Neural progenitor cell (in vitro differentiated cells): ENCODE measurements around the gene HEPACAM2. TPM values are rescaled to one million over a fixed set of nuclear protein-coding genes. Genes with fewer than 3 reads are reported as not detected.

Experiments
- DNase-seq: peaks from one replicate; pipeline ENCODE4 v3.0.0-alpha.2; 2016; ENCODE audit warnings: low spot score
- H2AFZ ChIP-seq: fragments of 200-600 bp; sonication (generic); replicated peaks from 2 replicates; pipeline ENCODE4 v1.6.1; 2016; ENCODE audit warnings: antibody characterized with exemption
- H3F3A ChIP-seq: fragments of 200-600 bp; sonication (generic); 2 replicates; pipeline ENCODE4 v1.6.1; 2016; ENCODE audit warnings: antibody characterized with exemption, low read depth
- H3K27ac ChIP-seq: fragments of 200-600 bp; sonication (generic); 2 replicates; pipeline ENCODE4 v1.5.1; 2016; ENCODE audit warnings: mild to moderate bottlenecking
- H3K27me3 ChIP-seq: fragments of 200-600 bp; sonication (generic); 2 replicates; pipeline ENCODE4 v1.6.1; 2016; ENCODE audit warnings: mild to moderate bottlenecking, moderate library complexity
- H3K36me3 ChIP-seq: fragments of 200-600 bp; sonication (generic); 2 replicates; pipeline ENCODE4 v1.5.1; 2016
- H3K4me1 ChIP-seq: fragments of 200-600 bp; sonication (generic); 2 replicates; pipeline ENCODE4 v1.6.1; 2016; ENCODE audit warnings: mixed run types
- H3K4me2 ChIP-seq: fragments of 200-600 bp; sonication (generic); 2 replicates; pipeline ENCODE4 v1.6.1; 2016
- H3K4me3 ChIP-seq: fragments of 200-600 bp; sonication (generic); 2 replicates; pipeline ENCODE4 v1.5.1; 2016
- H3K79me2 ChIP-seq: fragments of 200-600 bp; sonication (generic); 2 replicates; pipeline ENCODE4 v1.6.1; 2016; ENCODE audit warnings: low read depth
- H3K9ac ChIP-seq: fragments of 200-600 bp; sonication (generic); 2 replicates; pipeline ENCODE4 v1.6.1; 2016
- H3K9me3 ChIP-seq: fragments of 200-600 bp; sonication (generic); 2 replicates; pipeline ENCODE4 v1.5.1; 2016; ENCODE audit warnings: low read depth
- H4K20me1 ChIP-seq: fragments of 200-600 bp; sonication (generic); 2 replicates; pipeline ENCODE4 v1.6.1; 2016; ENCODE audit warnings: low read depth
- H3K27ac Mint-ChIP-seq: 3 replicates; pipeline ENCODE4 v1.8.0; 2021; ENCODE audit warnings: mixed read lengths
- H3K27me3 Mint-ChIP-seq: 2 replicates; pipeline ENCODE4 v1.8.0; 2022; ENCODE audit warnings: low read depth, mild to moderate bottlenecking, inconsistent platforms, moderate library complexity, mixed read lengths; ENCODE audit not compliant: insufficient read depth
- H3K36me3 Mint-ChIP-seq: 3 replicates; pipeline ENCODE4 v1.8.0; 2021; ENCODE audit warnings: mixed read lengths
- H3K4me1 Mint-ChIP-seq: 3 replicates; pipeline ENCODE4 v1.8.0; 2021; ENCODE audit warnings: mixed read lengths
- H3K4me3 Mint-ChIP-seq: 3 replicates; pipeline ENCODE4 v1.8.0; 2021; ENCODE audit warnings: mild to moderate bottlenecking, moderate library complexity, mixed read lengths
- H3K9me3 Mint-ChIP-seq: 3 replicates; pipeline ENCODE4 v1.8.0; 2020; ENCODE audit warnings: mixed read lengths
- EZH2 ChIP-seq: fragments of 200-600 bp; sonication (generic); IDR thresholded peaks from 2 replicates; pipeline ENCODE4 v1.6.1; 2017; ENCODE audit warnings: antibody characterized with exemption, mild to moderate bottlenecking, moderate library complexity
- EZH2phosphoT487 ChIP-seq: fragments of 200-600 bp; sonication (generic); IDR thresholded peaks from 2 replicates; pipeline ENCODE4 v1.6.1; 2017; ENCODE audit warnings: antibody characterized with exemption
- total RNA-seq: library from RNA; depleted of rRNA; stranded (reverse); fragments of >200 nt; gene quantifications from 2 replicates; pipeline ENCODE4 v1.2.3, GENCODE V29; 2015; ENCODE audit warnings: low replicate concordance
- TF ChIP-seq, protein P1 (sequence below): fragments of 200-600 bp; sonication (generic); IDR thresholded peaks from 2 replicates; pipeline ENCODE4 v1.5.1; 2017; ENCODE audit warnings: antibody characterized with exemption, mild to moderate bottlenecking

The HEPACAM2 gene
- total RNA-seq, 1 donor from 2014 or later = not detected

DNA sequence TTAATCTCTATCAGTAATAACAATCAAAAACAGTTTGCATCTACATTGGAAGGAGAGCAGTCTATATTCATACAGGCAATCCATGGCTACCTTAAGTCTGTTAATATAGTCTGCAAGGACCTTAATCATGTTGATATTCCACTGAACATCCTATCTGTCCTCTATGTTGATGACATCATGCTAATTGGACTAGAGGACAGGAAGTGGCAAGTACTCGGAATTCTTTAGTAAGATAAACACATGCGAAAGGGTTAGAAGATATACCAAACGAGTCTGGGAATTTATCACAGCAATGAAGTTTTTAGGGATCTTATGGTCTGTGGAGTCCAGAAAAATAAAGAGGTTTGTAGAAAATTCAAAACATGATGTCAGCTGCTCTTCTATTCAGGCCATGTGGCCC lies 66.8 kb downstream of the HEPACAM2 start:
- no peaks in the 10 kb centered on the region for H3K4me1 Mint-ChIP-seq

DNA sequence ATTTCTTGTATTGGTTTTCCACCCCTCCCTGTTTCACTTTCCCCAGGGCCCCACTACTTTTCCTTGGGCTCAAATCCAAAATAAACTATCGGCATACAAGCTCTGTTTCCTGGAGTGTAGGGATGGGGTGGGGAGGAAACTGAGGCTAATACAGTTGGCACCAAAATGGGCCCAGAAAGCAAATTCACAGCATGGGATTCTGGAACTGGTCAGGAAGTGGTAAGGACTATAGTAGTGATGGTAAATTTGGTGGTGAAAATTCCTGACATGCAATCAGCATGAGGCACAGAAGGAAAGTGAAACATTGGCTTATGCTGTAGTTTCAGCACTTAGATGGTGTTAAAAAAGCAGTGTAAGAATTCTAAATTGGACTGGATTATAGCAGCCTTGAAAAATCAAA lies 69.4 kb downstream of the HEPACAM2 start:
- H2AFZ ChIP-seq = no peak overlapping the region
- no peak overlapping the region for H3K27ac ChIP-seq
- no peaks in the 10 kb centered on the region for H3K9me3 Mint-ChIP-seq
- no peak overlapping the region for H3K4me2 ChIP-seq
- no peaks in the 10 kb centered on the region for H3K36me3 Mint-ChIP-seq
- no peak overlapping the region for H3K27ac Mint-ChIP-seq
- no peaks in the 10 kb centered on the region for H3K79me2 ChIP-seq
- H4K20me1 ChIP-seq = no peaks in the 10 kb centered on the region
- H3K27me3 Mint-ChIP-seq = no peaks in the 10 kb centered on the region
- no peaks in the 10 kb centered on the region for H3F3A ChIP-seq
- H3K4me1 ChIP-seq = peaks cover 15% of the 10 kb centered on the region
- peaks cover 2% of the 10 kb centered on the region for H3K4me1 Mint-ChIP-seq
- no peak overlapping the region for H3K4me3 Mint-ChIP-seq
- no peaks in the 10 kb centered on the region for H3K36me3 ChIP-seq
- TF ChIP-seq EZH2phosphoT487 = no peak
- TF ChIP-seq, protein P1, sequence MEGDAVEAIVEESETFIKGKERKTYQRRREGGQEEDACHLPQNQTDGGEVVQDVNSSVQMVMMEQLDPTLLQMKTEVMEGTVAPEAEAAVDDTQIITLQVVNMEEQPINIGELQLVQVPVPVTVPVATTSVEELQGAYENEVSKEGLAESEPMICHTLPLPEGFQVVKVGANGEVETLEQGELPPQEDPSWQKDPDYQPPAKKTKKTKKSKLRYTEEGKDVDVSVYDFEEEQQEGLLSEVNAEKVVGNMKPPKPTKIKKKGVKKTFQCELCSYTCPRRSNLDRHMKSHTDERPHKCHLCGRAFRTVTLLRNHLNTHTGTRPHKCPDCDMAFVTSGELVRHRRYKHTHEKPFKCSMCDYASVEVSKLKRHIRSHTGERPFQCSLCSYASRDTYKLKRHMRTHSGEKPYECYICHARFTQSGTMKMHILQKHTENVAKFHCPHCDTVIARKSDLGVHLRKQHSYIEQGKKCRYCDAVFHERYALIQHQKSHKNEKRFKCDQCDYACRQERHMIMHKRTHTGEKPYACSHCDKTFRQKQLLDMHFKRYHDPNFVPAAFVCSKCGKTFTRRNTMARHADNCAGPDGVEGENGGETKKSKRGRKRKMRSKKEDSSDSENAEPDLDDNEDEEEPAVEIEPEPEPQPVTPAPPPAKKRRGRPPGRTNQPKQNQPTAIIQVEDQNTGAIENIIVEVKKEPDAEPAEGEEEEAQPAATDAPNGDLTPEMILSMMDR = no peak
- H3K9me3 ChIP-seq = no peaks in the 10 kb centered on the region
- no peak for DNase-seq
- H3K9ac ChIP-seq = no peak overlapping the region
- H3K4me3 ChIP-seq = no peak overlapping the region
- H3K27me3 ChIP-seq = no peaks in the 10 kb centered on the region

More for the DNA sequence above, 66.8 kb downstream of the HEPACAM2 start:
- TF ChIP-seq EZH2 = no peak
- no peak for TF ChIP-seq EZH2phosphoT487
- TF ChIP-seq, protein P1 = no peak
- H3K9me3 ChIP-seq = no peaks in the 10 kb centered on the region
- no peaks in the 10 kb centered on the region for H4K20me1 ChIP-seq
- no peak overlapping the region for H2AFZ ChIP-seq
- no peaks in the 10 kb centered on the region for H3K27me3 Mint-ChIP-seq
- no peak overlapping the region for H3K9ac ChIP-seq
- no peaks in the 10 kb centered on the region for H3K79me2 ChIP-seq
- H3K36me3 ChIP-seq = no peaks in the 10 kb centered on the region
- H3K4me3 Mint-ChIP-seq = no peak overlapping the region
- no peaks in the 10 kb centered on the region for H3K36me3 Mint-ChIP-seq
- no peak overlapping the region for H3K27ac Mint-ChIP-seq
- no peak for DNase-seq
- H3K27me3 ChIP-seq = peaks cover 4% of the 10 kb centered on the region
- no peaks in the 10 kb centered on the region for H3F3A ChIP-seq
- no peak overlapping the region for H3K4me3 ChIP-seq
- no peak overlapping the region for H3K4me2 ChIP-seq
- no peaks in the 10 kb centered on the region for H3K9me3 Mint-ChIP-seq
- no peaks in the 10 kb centered on the region for H3K4me1 ChIP-seq
- H3K27ac ChIP-seq = no peak overlapping the region

DNA sequence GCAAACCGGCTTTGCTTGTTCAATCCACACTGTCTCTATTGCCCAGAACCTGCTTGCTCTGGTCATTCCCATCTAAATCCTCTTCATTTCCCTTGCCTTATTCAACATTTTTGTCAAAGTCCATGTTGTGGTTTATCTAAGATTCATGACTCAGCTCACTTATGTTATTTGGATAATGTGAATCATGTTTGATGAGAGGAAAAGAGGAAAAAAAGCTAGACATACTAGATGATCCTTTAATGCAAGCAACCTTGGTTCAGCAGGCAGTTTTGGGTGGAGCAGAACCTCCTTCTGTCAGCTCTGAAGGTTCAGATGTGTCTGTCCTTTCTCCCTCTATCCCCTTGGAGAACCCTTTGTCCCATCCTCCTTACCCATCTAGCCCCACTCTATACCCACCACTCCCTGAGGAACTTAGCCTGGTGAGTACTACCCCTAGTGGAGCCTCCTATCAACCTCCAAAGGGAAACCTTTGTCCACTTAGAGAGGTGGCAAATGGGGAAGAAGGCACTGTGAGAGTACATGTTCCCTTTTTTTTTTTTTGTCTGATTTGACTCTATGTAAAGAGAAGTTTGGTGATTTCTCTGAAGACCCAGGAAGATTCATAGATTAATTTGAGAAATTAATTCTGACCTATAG lies 76.0 kb downstream of the HEPACAM2 start:
- Histone ChIP-seq H3K27me3 (no peaks in the 10 kb centered on the region), H3K9ac (no peak overlapping the region), H3K4me2 (no peak overlapping the region), H3K4me1 (peaks cover 43% of the 10 kb centered on the region), H3K36me3 (no peaks in the 10 kb centered on the region), H3K9me3 (no peaks in the 10 kb centered on the region), H3K79me2 (no peaks in the 10 kb centered on the region), H3K27ac (no peak overlapping the region), H3F3A (no peaks in the 10 kb centered on the region), H3K4me3 (no peak overlapping the region), H2AFZ (no peak overlapping the region), H4K20me1 (no peaks in the 10 kb centered on the region)
- no peaks in the 10 kb centered on the region for H3K9me3 Mint-ChIP-seq
- H3K4me1 Mint-ChIP-seq = peaks cover 9% of the 10 kb centered on the region
- no peaks in the 10 kb centered on the region for H3K36me3 Mint-ChIP-seq
- no peak for TF ChIP-seq EZH2phosphoT487
- TF ChIP-seq, protein P1 = no peak
- no peak for TF ChIP-seq EZH2
- H3K4me3 Mint-ChIP-seq = no peak overlapping the region
- H3K27ac Mint-ChIP-seq = no peak overlapping the region
- no peaks in the 10 kb centered on the region for H3K27me3 Mint-ChIP-seq
- DNase-seq = no peak
